HEK293 (cell line): ENCODE measurements around the gene TAOK3.

ENCODE experiments used
- TRIM28 ChIP-seq: IDR thresholded peaks from 2 replicates; pipeline ENCODE4 v1.6.1; 2011; ENCODE audit warnings: low read length, control low read depth, borderline replicate concordance
- ZNF266 ChIP-seq: fragments of 450-650 bp; formaldehyde crosslinking; IDR thresholded peaks from 2 replicates; pipeline ENCODE4 v1.5.1; 2016; ENCODE audit warnings: missing biosample characterization, missing genetic modification characterization, low read depth
- TF ChIP-seq, protein P1 (sequence below): fragments of 450-650 bp; formaldehyde crosslinking; IDR thresholded peaks from 2 replicates; pipeline ENCODE4 v1.5.1; 2016; ENCODE audit warnings: missing biosample characterization, missing genetic modification characterization

DNA sequence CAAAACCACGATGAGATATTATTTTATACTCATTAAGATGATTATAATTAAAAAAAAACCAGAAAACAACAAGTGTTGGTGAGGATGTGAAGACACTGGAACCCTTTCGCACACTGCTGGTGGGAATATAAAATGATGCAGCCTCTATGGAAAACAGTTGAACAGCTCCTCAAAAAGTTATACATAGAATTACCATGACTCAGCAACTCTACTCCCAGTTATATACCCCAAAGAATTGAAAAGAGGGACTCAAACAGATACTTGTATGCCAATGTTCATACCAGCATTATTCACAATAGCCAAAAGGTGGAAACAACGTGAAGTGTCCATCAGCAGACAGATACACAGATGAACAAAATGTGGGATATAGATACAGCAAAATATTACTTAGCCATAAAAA, 53.1 kb downstream of the TAOK3 start:
- TF ChIP-seq ZNF266 (tag by site-specific recombination) (no peak), TRIM28 (no peak)
- TF ChIP-seq, protein P1, sequence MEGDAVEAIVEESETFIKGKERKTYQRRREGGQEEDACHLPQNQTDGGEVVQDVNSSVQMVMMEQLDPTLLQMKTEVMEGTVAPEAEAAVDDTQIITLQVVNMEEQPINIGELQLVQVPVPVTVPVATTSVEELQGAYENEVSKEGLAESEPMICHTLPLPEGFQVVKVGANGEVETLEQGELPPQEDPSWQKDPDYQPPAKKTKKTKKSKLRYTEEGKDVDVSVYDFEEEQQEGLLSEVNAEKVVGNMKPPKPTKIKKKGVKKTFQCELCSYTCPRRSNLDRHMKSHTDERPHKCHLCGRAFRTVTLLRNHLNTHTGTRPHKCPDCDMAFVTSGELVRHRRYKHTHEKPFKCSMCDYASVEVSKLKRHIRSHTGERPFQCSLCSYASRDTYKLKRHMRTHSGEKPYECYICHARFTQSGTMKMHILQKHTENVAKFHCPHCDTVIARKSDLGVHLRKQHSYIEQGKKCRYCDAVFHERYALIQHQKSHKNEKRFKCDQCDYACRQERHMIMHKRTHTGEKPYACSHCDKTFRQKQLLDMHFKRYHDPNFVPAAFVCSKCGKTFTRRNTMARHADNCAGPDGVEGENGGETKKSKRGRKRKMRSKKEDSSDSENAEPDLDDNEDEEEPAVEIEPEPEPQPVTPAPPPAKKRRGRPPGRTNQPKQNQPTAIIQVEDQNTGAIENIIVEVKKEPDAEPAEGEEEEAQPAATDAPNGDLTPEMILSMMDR (tag by site-specific recombination), result no peak
